K562 (cell line): ENCODE data around the gene NOPCHAP1. TPM values are rescaled to one million over a fixed set of nuclear protein-coding genes. Genes with fewer than 3 reads are reported as not detected.

Source experiments
- ATF6 ChIP-seq: sonication (generic); formaldehyde crosslinking; IDR thresholded peaks from 2 replicates; pipeline ENCODE4 v1.4.0; 2020; ENCODE audit warnings: mild to moderate bottlenecking, missing genetic modification reagents
- GABPB1 ChIP-seq: sonication (generic); formaldehyde crosslinking; IDR thresholded peaks from 2 replicates; pipeline ENCODE4 v1.8.0; 2022; ENCODE audit warnings: mild to moderate bottlenecking, missing genetic modification reagents
- MTA1 ChIP-seq: fragments of 450-650 bp; IDR thresholded peaks from 2 replicates; pipeline ENCODE4 v1.6.1; 2017; ENCODE audit warnings: borderline replicate concordance
- NEUROD1 ChIP-seq: fragments of 150-350 bp; IDR thresholded peaks from 2 replicates; pipeline ENCODE4 v1.6.1; 2014; ENCODE audit warnings: borderline replicate concordance, low read length, low read depth; ENCODE audit not compliant: partially characterized antibody
- POLR2B ChIP-seq: fragments of 450-650 bp; IDR thresholded peaks from 2 replicates; pipeline ENCODE4 v1.6.1; 2018; ENCODE audit warnings: low read depth; ENCODE audit not compliant: partially characterized antibody
- POLR2H ChIP-seq: IDR thresholded peaks from 2 replicates; pipeline ENCODE4 v1.6.1; 2016; ENCODE audit warnings: missing genetic modification characterization, low read depth, mild to moderate bottlenecking, control low read depth, missing compliant biosample characterization, moderate library complexity
- SIN3A ChIP-seq, 2 experiments: fragments of 150-350 bp in 1 of 2; IDR thresholded peaks; 2 replicates each; pipeline ENCODE4 v1.6.1; 2011 to 2016; ENCODE audit warnings: borderline replicate concordance in 2 of 2, low read depth in 2 of 2, low read length in 2 of 2, mild to moderate bottlenecking in 2 of 2, moderate library complexity in 2 of 2; ENCODE audit not compliant: control insufficient read depth in 1 of 2
- SMARCB1 ChIP-seq: IDR thresholded peaks from 2 replicates; pipeline ENCODE4 v1.6.1; 2011; ENCODE audit warnings: improper control_type of control experiment, low read depth; ENCODE audit not compliant: insufficient read length
- TFAP4 ChIP-seq: sonication (generic); formaldehyde crosslinking; IDR thresholded peaks from 2 replicates; pipeline ENCODE4 v1.8.0; 2022; ENCODE audit warnings: missing genetic modification reagents, mild to moderate bottlenecking, moderate library complexity, borderline replicate concordance
- ZBTB7A ChIP-seq: IDR thresholded peaks from 2 replicates; pipeline ENCODE4 v1.6.1; 2011; ENCODE audit warnings: low read depth, mild to moderate bottlenecking, low read length, moderate library complexity, borderline replicate concordance; ENCODE audit not compliant: control insufficient read depth
- ZNF23 ChIP-seq: fragments of 250-450 bp; sonication (Bioruptor Pico); IDR thresholded peaks from 2 replicates; pipeline ENCODE4 v1.4.0; 2020; ENCODE audit warnings: mild to moderate bottlenecking
- ZNF583 ChIP-seq: fragments of 250-450 bp; sonication (Bioruptor Pico); IDR thresholded peaks from 2 replicates; pipeline ENCODE4 v1.4.0; 2020
- ZNF699 ChIP-seq: fragments of 250-450 bp; sonication (Bioruptor Pico); IDR thresholded peaks from 2 replicates; pipeline ENCODE4 v1.8.0; 2021; ENCODE audit warnings: mild to moderate bottlenecking, moderate library complexity; ENCODE audit not compliant: insufficient replicate concordance
- polyA plus RNA-seq, 8 experiments: library from polyadenylated mRNA; depleted of rRNA in 4 of 8; stranded (reverse) in 5 of 8; unstranded in 3 of 8; fragments of >200 nt; fragmentation: Nextera tagmentation in 2 of 8; fragmentation: Illumina TruSeq in 1 of 8; extraction: Ambion mirVana in 2 of 8; extraction: Trizol in 1 of 8; gene quantifications; 2 replicates each; pipeline versions ENCODE4 v1.2.1 to v1.2.3, GENCODE V29; 2011 to 2014; ENCODE audit warnings: inconsistent platforms in 1 of 8, missing spikeins in 1 of 8
- total RNA-seq, 7 experiments: library from RNA; depleted of rRNA in 6 of 7; stranded (reverse); fragments of >200 nt in 6 of 7; fragmentation: Illumina TruSeq in 2 of 7; extraction: Trizol in 2 of 7; gene quantifications; 2 replicates each; pipeline versions ENCODE4 v1.2.1 to v1.2.3, GENCODE V29; 2011 to 2021; ENCODE audit warnings: low replicate concordance in 1 of 7
- TF ChIP-seq, protein P1 (sequence below): fragments of 450-650 bp; IDR thresholded peaks from 2 replicates; pipeline ENCODE4 v1.6.1; 2014; ENCODE audit warnings: low read depth, mild to moderate bottlenecking, moderate library complexity, borderline replicate concordance
- TF ChIP-seq, protein P2 (sequence below): fragments of 250-450 bp; sonication (Bioruptor Pico); IDR thresholded peaks from 2 replicates; pipeline ENCODE4 v1.8.0; 2021; ENCODE audit warnings: borderline replicate concordance, mild to moderate bottlenecking, moderate library complexity; ENCODE audit not compliant: poor library complexity, severe bottlenecking
- TF ChIP-seq, protein P3 (sequence below): fragments of 450-650 bp; IDR thresholded peaks from 2 replicates; pipeline ENCODE4 v1.6.1; 2016; ENCODE audit warnings: antibody characterized with exemption
- TF ChIP-seq, protein P4 (sequence below): sonication (generic); formaldehyde crosslinking; IDR thresholded peaks from 2 replicates; pipeline ENCODE4 v1.8.1; 2022; ENCODE audit warnings: missing genetic modification reagents

Gene NOPCHAP1
- total and polyA plus RNA-seq, 9 of the 15 experiments (the other 6 are each of a cell fraction or from before 2014, with no cell fraction given): 19.4 to 108 (median 33.4) TPM

- TF ChIP-seq, protein P1, sequence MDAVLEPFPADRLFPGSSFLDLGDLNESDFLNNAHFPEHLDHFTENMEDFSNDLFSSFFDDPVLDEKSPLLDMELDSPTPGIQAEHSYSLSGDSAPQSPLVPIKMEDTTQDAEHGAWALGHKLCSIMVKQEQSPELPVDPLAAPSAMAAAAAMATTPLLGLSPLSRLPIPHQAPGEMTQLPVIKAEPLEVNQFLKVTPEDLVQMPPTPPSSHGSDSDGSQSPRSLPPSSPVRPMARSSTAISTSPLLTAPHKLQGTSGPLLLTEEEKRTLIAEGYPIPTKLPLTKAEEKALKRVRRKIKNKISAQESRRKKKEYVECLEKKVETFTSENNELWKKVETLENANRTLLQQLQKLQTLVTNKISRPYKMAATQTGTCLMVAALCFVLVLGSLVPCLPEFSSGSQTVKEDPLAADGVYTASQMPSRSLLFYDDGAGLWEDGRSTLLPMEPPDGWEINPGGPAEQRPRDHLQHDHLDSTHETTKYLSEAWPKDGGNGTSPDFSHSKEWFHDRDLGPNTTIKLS: no peak
- TF ChIP-seq MTA1 (no peak), ZNF583 (CRISPR knock-in tag) (0 out of 2 replicates have a peak, but pooled peaks have one; percentile 46), ZNF699 (no peak), ZNF23 (CRISPR knock-in tag) (no peak), NEUROD1 (no peak), GABPB1 (CRISPR knock-in tag) (peak; percentile 62), POLR2B (peak; percentile 79), POLR2H (0 out of 2 replicates have a peak, but pooled peaks have one; percentile 33), ATF6 (CRISPR knock-in tag) (0 out of 2 replicates have a peak, but pooled peaks have one; percentile 35), ZBTB7A (no peak; the same call in 1 of the 2 replicates), TFAP4 (CRISPR knock-in tag) (peak; percentile 40; the same call in 1 of the 2 replicates), SIN3A (IDR thresholded peaks at IDR 0.05; ENCODE audit: borderline replicate concordance in 2 of 2, control insufficient read depth in 1 of 2, low read depth in 2 of 2, low read length in 2 of 2) (peak; percentile 89; a peak in 2 of 4 replicates), SMARCB1 (no peak)
- TF ChIP-seq, protein P2, sequence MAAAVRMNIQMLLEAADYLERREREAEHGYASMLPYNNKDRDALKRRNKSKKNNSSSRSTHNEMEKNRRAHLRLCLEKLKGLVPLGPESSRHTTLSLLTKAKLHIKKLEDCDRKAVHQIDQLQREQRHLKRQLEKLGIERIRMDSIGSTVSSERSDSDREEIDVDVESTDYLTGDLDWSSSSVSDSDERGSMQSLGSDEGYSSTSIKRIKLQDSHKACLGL (CRISPR knock-in tag): peak; percentile 59
- TF ChIP-seq, protein P3, sequence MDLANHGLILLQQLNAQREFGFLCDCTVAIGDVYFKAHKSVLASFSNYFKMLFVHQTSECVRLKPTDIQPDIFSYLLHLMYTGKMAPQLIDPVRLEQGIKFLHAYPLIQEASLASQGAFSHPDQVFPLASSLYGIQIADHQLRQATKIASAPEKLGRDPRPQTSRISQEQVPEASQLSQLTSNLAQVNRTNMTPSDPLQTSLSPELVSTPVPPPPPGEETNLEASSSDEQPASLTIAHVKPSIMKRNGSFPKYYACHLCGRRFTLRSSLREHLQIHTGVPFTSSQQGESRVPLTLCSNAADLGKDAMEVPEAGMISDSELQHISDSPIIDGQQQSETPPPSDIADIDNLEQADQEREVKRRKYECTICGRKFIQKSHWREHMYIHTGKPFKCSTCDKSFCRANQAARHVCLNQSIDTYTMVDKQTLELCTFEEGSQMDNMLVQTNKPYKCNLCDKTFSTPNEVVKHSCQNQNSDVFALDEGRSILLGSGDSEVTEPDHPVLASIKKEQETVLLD: no peak
- TF ChIP-seq, protein P4, sequence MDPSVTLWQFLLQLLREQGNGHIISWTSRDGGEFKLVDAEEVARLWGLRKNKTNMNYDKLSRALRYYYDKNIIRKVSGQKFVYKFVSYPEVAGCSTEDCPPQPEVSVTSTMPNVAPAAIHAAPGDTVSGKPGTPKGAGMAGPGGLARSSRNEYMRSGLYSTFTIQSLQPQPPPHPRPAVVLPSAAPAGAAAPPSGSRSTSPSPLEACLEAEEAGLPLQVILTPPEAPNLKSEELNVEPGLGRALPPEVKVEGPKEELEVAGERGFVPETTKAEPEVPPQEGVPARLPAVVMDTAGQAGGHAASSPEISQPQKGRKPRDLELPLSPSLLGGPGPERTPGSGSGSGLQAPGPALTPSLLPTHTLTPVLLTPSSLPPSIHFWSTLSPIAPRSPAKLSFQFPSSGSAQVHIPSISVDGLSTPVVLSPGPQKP (CRISPR knock-in tag): no peak
Measured at GRCh38 chr12:104986022-104986941, at the start of gene NOPCHAP1 (continued).
